ENCODE measurements around the gene XRCC4.

Gene XRCC4

GRCh38 chr5:83124593-83124992, 47.2 kb downstream of the XRCC4 start:
- Histone ChIP-seq H3K27ac (ENCODE audit: extremely low read depth, low read depth, low read length) (no peak overlapping the region), H3K4me1 (ENCODE audit: control insufficient read depth, insufficient read depth, low read length) (no peaks in the 10 kb centered on the region), H3K4me3 (ENCODE audit: low read depth, low read length) (no peak overlapping the region), H3K36me3 (ENCODE audit: control insufficient read depth in 2 of 2, insufficient read depth in 1 of 2, low read length in 2 of 2) (no peaks in the 10 kb centered on the region), H3K9me3 (ENCODE audit: control insufficient read depth, insufficient read depth, low read depth, low read length) (no peaks in the 10 kb centered on the region)
- TF ChIP-seq ZIC2 (tag by site-specific recombination; IDR thresholded peaks at IDR 0.05) (no peak), GLIS2 (tag by site-specific recombination; IDR thresholded peaks at IDR 0.05) (no peak), TCF7L2 (IDR thresholded peaks at IDR 0.05; ENCODE audit: borderline replicate concordance, low read depth, low read length) (no peak), ZBTB17 (tag by site-specific recombination; IDR thresholded peaks at IDR 0.05) (no peak), ZNF24 (tag by site-specific recombination; IDR thresholded peaks at IDR 0.05) (no peak), ZSCAN30 (tag by site-specific recombination; IDR thresholded peaks at IDR 0.05) (no peak), ZNF571 (tag by site-specific recombination; IDR thresholded peaks at IDR 0.05) (no peak), ZNF473 (tag by site-specific recombination; IDR thresholded peaks at IDR 0.05) (no peak), ZNF768 (tag by site-specific recombination; IDR thresholded peaks at IDR 0.05) (no peak), ZNF544 (tag by site-specific recombination; IDR thresholded peaks at IDR 0.05) (no peak)
- TF ChIP-seq, protein P1, sequence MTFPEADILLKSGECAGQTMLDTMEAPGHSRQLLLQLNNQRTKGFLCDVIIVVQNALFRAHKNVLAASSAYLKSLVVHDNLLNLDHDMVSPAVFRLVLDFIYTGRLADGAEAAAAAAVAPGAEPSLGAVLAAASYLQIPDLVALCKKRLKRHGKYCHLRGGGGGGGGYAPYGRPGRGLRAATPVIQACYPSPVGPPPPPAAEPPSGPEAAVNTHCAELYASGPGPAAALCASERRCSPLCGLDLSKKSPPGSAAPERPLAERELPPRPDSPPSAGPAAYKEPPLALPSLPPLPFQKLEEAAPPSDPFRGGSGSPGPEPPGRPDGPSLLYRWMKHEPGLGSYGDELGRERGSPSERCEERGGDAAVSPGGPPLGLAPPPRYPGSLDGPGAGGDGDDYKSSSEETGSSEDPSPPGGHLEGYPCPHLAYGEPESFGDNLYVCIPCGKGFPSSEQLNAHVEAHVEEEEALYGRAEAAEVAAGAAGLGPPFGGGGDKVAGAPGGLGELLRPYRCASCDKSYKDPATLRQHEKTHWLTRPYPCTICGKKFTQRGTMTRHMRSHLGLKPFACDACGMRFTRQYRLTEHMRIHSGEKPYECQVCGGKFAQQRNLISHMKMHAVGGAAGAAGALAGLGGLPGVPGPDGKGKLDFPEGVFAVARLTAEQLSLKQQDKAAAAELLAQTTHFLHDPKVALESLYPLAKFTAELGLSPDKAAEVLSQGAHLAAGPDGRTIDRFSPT (tag by site-specific recombination; IDR thresholded peaks at IDR 0.05) = no peak
- TF ChIP-seq, protein P2, sequence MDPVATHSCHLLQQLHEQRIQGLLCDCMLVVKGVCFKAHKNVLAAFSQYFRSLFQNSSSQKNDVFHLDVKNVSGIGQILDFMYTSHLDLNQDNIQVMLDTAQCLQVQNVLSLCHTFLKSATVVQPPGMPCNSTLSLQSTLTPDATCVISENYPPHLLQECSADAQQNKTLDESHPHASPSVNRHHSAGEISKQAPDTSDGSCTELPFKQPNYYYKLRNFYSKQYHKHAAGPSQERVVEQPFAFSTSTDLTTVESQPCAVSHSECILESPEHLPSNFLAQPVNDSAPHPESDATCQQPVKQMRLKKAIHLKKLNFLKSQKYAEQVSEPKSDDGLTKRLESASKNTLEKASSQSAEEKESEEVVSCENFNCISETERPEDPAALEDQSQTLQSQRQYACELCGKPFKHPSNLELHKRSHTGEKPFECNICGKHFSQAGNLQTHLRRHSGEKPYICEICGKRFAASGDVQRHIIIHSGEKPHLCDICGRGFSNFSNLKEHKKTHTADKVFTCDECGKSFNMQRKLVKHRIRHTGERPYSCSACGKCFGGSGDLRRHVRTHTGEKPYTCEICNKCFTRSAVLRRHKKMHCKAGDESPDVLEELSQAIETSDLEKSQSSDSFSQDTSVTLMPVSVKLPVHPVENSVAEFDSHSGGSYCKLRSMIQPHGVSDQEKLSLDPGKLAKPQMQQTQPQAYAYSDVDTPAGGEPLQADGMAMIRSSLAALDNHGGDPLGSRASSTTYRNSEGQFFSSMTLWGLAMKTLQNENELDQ (tag by site-specific recombination; IDR thresholded peaks at IDR 0.05; ENCODE audit: low read depth) = no peak
- TF ChIP-seq, protein P3, sequence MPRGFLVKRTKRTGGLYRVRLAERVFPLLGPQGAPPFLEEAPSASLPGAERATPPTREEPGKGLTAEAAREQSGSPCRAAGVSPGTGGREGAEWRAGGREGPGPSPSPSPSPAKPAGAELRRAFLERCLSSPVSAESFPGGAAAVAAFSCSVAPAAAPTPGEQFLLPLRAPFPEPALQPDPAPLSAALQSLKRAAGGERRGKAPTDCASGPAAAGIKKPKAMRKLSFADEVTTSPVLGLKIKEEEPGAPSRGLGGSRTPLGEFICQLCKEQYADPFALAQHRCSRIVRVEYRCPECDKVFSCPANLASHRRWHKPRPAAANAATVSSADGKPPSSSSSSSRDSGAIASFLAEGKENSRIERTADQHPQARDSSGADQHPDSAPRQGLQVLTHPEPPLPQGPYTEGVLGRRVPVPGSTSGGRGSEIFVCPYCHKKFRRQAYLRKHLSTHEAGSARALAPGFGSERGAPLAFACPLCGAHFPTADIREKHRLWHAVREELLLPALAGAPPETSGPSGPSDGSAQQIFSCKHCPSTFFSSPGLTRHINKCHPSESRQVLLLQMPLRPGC (tag by site-specific recombination; IDR thresholded peaks at IDR 0.05) = no peak
- TF ChIP-seq, protein P4, sequence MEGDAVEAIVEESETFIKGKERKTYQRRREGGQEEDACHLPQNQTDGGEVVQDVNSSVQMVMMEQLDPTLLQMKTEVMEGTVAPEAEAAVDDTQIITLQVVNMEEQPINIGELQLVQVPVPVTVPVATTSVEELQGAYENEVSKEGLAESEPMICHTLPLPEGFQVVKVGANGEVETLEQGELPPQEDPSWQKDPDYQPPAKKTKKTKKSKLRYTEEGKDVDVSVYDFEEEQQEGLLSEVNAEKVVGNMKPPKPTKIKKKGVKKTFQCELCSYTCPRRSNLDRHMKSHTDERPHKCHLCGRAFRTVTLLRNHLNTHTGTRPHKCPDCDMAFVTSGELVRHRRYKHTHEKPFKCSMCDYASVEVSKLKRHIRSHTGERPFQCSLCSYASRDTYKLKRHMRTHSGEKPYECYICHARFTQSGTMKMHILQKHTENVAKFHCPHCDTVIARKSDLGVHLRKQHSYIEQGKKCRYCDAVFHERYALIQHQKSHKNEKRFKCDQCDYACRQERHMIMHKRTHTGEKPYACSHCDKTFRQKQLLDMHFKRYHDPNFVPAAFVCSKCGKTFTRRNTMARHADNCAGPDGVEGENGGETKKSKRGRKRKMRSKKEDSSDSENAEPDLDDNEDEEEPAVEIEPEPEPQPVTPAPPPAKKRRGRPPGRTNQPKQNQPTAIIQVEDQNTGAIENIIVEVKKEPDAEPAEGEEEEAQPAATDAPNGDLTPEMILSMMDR (tag by site-specific recombination; IDR thresholded peaks at IDR 0.05) = no peak
- POLR2A ChIA-PET = no interaction called here
- CTCF ChIA-PET = no interaction called here

- Histone ChIP-seq H3K4me3 (ENCODE audit: low read depth, low read length) (no peak overlapping the region), H3K36me3 (ENCODE audit: control insufficient read depth in 2 of 2, insufficient read depth in 1 of 2, low read length in 2 of 2) (no peaks in the 10 kb centered on the region), H3K9me3 (ENCODE audit: control insufficient read depth, insufficient read depth, low read depth, low read length) (no peaks in the 10 kb centered on the region), H3K27ac (ENCODE audit: extremely low read depth, low read depth, low read length) (no peak overlapping the region), H3K4me1 (ENCODE audit: control insufficient read depth, insufficient read depth, low read length) (no peaks in the 10 kb centered on the region)
- ChIA-PET CTCF (no interaction called here), POLR2A (no interaction called here)
- TF ChIP-seq ZNF132 (tag by site-specific recombination; IDR thresholded peaks at IDR 0.05; ENCODE audit: borderline replicate concordance) = no peak
- no peak for TF ChIP-seq ZIC2 (tag by site-specific recombination; IDR thresholded peaks at IDR 0.05)
- TF ChIP-seq BCL11A (tag by site-specific recombination; IDR thresholded peaks at IDR 0.05; ENCODE audit: low read depth) = no peak
- no peak for TF ChIP-seq RBAK (tag by site-specific recombination; IDR thresholded peaks at IDR 0.05)
- TF ChIP-seq ZNF514 (tag by site-specific recombination; IDR thresholded peaks at IDR 0.05) = no peak
- TF ChIP-seq ZEB2 (tag by site-specific recombination; IDR thresholded peaks at IDR 0.05) = no peak
- TF ChIP-seq, protein P5, sequence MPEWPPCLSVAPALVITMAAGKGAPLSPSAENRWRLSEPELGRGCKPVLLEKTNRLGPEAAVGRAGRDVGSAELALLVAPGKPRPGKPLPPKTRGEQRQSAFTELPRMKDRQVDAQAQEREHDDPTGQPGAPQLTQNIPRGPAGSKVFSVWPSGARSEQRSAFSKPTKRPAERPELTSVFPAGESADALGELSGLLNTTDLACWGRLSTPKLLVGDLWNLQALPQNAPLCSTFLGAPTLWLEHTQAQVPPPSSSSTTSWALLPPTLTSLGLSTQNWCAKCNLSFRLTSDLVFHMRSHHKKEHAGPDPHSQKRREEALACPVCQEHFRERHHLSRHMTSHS (tag by site-specific recombination; IDR thresholded peaks at IDR 0.05) = no peak
- no peak for TF ChIP-seq ZNF37A (tag by site-specific recombination; IDR thresholded peaks at IDR 0.05)
- TF ChIP-seq, protein P6, sequence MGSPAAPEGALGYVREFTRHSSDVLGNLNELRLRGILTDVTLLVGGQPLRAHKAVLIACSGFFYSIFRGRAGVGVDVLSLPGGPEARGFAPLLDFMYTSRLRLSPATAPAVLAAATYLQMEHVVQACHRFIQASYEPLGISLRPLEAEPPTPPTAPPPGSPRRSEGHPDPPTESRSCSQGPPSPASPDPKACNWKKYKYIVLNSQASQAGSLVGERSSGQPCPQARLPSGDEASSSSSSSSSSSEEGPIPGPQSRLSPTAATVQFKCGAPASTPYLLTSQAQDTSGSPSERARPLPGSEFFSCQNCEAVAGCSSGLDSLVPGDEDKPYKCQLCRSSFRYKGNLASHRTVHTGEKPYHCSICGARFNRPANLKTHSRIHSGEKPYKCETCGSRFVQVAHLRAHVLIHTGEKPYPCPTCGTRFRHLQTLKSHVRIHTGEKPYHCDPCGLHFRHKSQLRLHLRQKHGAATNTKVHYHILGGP (tag by site-specific recombination; IDR thresholded peaks at IDR 0.05) = no peak
- TF ChIP-seq ZBTB44 (tag by site-specific recombination; IDR thresholded peaks at IDR 0.05) = no peak
- no peak for TF ChIP-seq ZNF529 (tag by site-specific recombination; IDR thresholded peaks at IDR 0.05; ENCODE audit: insufficient replicate concordance)
- TF ChIP-seq ZNF350 (tag by site-specific recombination; IDR thresholded peaks at IDR 0.05) = no peak
Observed at GRCh38 chr5:83125560-83125959, 48.2 kb downstream of the XRCC4 start.
